AG04449 (cell line): ENCODE results near the gene REPIN1.

Experiments
- CTCF ChIA-PET: fragments of 350-600 bp; formaldehyde crosslinking; extraction: SDS; loops from one replicate; lab custom pipeline; 2021; ENCODE audit warnings: antibody characterized with exemption; lab: Yijun Ruan, JAX
- POLR2A ChIA-PET: fragments of 400-600, 350-600 bp; formaldehyde crosslinking; extraction: SDS; loops from one replicate; lab custom pipeline; 2020; ENCODE audit warnings: antibody characterized with exemption, inconsistent platforms; lab: Yijun Ruan, JAX
- DNase-seq: peaks from one replicate; pipeline ENCODE4 v3.0.0-alpha.2; 2010; ENCODE audit warnings: low read depth, low spot score
- H3K4me3 ChIP-seq: 2 replicates; pipeline ENCODE4 v1.5.1; 2011; ENCODE audit warnings: low read depth, mild to moderate bottlenecking, control low read depth, low read length
- TF ChIP-seq, protein P1 (sequence below): IDR thresholded peaks from one replicate; pipeline ENCODE4 v1.5.1; 2011; ENCODE audit warnings: mild to moderate bottlenecking, moderate library complexity, low read length, control low read depth, inconsistent platforms; ENCODE audit not compliant: insufficient read depth; ENCODE audit errors: missing control alignments

REPIN1 gene

DNA sequence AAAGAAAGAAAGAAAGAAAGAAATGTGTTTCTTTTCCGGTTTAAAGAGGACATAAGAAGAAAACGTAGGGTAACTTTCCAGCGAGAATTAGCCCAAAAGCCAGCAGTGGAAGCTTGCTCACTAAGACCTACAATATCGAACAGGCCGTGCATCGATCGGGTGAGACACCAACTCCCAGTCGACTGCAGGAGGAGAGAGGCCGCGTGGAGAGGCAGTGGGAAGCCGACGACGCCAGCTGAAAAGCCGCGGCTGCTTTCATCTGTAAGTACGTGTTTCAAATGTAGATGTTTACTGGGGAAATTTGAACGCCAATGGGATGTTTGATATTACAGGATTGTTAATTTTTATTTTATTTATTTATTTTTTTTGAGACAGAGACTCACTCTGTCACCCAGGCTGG, 53.2 kb downstream of the REPIN1 start:
- ChIA-PET CTCF (interaction anchor here (0.8 to 2.6 kb wide), 13 partner anchors 9 to 136 kb away, joined by 3 to 21 read pairs (median 4); a partner anchor contains a TSS), POLR2A (no interaction called here)
- no peak overlapping the region for H3K4me3 ChIP-seq
- no peak for DNase-seq
- TF ChIP-seq, protein P1, sequence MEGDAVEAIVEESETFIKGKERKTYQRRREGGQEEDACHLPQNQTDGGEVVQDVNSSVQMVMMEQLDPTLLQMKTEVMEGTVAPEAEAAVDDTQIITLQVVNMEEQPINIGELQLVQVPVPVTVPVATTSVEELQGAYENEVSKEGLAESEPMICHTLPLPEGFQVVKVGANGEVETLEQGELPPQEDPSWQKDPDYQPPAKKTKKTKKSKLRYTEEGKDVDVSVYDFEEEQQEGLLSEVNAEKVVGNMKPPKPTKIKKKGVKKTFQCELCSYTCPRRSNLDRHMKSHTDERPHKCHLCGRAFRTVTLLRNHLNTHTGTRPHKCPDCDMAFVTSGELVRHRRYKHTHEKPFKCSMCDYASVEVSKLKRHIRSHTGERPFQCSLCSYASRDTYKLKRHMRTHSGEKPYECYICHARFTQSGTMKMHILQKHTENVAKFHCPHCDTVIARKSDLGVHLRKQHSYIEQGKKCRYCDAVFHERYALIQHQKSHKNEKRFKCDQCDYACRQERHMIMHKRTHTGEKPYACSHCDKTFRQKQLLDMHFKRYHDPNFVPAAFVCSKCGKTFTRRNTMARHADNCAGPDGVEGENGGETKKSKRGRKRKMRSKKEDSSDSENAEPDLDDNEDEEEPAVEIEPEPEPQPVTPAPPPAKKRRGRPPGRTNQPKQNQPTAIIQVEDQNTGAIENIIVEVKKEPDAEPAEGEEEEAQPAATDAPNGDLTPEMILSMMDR = no peak
